Activated CD4-positive, alpha-beta T cell treated with anti-CD3 and anti-CD28 coated beads, Interleukin-2, amount 50 U/mL, for 16 hours (primary cell): ENCODE data around the gene SORBS1.
A peak's percentile ranks its signal among the peaks of the same experiment; 100 is the strongest.

ENCODE experiments used
- DNase-seq: peaks from one replicate; pipeline ENCODE4 v3.0.0-alpha.2; 2020

Gene SORBS1

DNA sequence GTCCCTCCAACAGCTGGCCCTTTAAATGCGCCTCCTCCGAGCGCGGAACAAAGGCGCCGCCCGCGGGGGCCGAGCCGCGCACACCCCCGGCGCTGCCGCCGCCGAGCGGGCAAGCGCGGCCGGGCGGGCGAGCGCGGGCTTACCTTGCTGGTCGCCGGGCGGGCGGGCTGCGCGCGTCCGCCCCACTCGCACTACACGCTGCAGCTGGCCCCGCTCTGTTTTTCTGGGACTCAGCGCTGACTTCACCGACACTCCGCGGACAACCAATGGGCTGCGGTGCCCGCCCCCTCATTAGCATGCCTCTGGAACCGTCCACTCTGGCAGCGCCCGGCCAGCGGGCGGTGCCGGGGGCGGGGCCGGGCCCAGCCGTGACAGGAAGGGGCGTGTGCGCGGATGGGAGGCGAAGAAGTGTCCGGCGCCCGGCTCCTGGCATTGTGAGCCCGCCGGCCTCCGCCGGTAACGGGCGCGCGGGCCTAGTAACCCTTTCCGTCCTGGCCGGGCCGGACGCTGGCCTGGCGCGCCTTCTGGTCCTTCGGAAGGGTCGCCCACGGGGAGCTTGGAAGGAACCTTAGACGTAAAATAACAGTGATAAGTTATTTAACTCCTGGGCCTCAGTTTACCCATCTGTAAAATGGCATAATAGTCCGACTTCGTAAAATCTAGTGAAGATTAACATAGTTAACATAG is at the start of gene SORBS1:
SORBS1 (minus strand) TSS at position 195 of the 687 bp plus-strand sequence. CDS start 120,236 bp downstream, outside the sequence.
- peak; percentile 92 for DNase-seq

DNA sequence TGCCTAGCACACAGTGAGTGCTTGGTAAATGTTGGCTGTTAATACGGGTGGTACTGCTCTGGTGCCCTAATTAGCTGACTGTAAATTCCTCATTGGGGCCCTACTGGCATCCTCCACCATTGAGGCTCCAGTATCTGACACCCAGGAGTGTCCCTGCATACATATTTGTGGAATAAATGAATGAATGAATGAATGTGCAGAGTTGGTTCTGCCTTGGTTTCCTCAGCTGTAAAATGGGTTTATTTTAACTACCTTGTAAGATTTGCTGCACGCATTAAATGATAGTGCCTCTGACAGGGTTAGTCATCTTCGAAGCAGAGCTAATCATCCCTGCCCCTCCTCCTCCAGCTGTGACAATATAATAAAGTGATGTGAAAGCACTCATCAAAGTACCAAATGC is 49.6 kb upstream of the SORBS1 start:
- DNase-seq: no peak

DNA sequence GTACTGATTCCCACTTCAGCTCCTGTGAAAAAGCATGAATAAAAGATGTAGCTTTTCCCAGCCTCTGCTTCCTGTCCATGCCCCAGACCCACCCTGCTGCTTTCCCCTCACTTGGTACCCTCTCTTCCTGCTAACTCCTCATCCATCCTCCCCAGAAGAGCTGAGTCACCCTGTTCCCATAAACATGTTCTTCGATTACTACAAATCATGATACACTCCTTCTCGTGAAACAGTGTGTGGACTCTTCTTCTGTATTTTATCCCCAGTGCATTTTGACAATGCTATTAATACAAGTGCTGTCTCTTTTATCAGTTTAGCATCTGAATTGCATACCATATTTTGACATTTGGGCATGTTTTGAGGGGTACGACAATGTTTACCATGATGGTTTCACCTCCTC is 45.8 kb upstream of the SORBS1 start:
- no peak for DNase-seq

DNA sequence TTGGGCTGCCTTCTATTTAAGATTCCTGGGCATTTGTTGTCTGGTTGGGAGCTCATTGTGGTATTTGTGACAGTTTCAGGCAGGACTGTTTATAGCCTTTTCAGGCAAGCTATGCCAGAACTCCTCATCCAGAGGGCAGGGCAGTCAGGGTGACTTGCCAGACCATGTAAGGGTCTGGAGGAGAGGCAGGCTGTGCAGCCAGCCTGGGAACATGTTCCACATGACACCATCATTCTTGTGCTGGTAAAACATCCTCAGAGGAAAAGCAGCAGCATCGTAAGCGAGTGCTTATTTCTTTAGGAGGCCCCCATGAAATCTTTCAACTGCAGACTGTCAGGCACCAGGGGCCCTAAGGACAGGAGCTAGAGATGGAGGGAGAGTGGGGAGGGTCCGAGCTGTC is 44.0 kb upstream of the SORBS1 start:
- DNase-seq: no peak

DNA sequence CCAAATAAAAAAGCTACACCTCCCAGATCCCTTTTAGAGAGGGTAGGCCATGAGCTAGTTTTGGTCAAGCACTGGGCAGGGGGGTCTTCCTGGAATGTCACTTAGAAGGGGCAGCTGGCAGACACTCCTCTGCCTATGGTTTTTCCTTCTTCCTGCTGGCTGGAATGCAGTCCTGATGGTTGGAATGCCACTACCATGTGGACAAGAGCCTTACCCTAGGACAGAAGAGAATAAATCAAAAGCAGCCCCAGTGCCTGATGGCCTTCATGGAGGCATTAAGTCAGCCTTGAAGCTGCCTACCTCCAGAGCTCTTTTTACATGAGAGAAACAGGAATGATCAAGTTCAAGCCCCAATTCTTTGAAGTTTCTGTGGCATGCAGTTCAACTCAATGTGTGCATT is 43.5 kb upstream of the SORBS1 start:
- no peak for DNase-seq

DNA sequence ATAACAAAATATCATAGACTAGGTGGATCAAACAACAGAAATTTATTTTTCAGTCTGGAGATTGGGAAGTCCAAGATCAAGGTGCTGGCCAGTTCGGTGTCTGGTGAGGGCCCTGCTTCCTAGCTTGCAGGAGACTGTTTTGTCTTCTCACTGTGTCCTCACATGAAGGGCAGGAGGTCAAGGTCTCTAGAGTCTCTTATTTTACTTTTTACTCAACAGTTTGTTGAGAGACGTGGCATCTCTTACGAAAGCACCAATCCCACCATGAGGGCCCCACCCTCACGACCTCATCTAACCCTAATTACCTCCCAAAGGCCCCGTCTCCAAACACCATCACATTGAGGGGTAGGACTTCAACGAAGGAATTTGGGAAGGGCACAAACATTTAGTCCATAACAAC is 41.2 kb upstream of the SORBS1 start:
- DNase-seq: no peak

DNA sequence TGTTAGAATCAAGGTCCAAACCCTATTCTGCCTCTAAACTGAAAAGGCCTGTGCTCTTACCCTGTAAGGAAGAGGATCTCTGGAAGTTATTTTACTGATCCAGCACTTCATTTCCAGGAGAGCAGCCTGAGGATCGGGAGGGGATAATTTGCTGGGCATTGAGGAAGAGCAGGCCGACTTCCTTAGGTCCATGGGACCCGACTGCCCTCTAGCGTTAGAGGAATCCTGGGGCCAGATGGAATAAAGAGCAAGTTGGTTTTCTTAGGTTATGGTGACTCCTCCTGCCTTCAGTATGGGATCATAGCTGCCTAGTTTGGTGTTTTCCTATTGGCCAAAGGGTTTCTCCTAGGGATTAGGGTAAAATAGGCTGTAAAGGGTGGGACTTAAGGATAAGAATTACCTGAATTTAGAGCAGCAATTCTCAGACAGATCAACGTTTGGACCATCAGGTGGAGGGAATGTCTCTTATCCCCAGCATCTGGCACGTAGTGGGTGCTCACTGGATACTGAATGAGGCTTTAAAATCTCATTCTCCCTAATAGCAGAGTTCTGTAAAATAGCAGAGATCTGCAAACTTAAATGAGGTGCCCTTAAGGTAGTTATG is 40.0 kb upstream of the SORBS1 start:
- DNase-seq: peak; percentile 59

DNA sequence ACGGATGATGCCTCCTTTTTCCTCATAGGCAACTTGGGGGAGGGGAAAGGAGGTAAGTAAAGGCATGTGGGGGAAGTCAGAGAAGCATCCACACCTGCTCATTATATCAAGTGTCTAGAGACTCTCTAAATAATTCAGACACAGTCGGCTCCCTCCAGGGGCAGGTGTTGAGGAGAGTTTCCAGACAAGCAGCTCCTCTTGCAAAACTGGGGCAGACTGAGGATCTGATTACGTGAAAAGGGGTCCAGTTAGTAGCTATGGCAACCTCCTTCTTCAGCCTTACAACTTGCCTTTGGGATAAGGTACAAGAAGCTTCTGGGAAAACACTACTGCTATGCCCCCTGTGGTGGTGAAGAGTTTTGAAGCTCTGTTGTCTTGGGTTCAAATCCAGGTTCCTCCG is 39.0 kb upstream of the SORBS1 start:
- DNase-seq: no peak

DNA sequence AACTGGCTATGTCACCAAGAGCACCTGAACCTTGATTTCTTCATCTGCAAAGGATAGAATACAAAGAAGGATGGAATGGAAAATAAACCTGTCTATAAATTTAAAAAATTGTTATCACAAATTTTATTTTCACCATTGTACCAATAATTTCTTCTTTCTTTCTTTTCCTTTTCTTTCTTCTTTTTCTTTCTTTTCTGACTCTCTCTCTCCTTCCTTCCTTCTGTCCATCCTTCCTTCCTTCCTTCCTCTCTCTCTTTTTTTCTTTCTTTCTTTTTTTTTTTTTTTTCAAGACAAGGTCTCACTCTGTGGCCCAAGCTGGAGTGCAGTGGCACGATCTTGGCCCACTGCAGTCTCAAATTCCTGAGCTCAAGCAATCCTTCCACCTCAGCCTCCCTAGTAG is 36.6 kb upstream of the SORBS1 start:
- DNase-seq: no peak

DNA sequence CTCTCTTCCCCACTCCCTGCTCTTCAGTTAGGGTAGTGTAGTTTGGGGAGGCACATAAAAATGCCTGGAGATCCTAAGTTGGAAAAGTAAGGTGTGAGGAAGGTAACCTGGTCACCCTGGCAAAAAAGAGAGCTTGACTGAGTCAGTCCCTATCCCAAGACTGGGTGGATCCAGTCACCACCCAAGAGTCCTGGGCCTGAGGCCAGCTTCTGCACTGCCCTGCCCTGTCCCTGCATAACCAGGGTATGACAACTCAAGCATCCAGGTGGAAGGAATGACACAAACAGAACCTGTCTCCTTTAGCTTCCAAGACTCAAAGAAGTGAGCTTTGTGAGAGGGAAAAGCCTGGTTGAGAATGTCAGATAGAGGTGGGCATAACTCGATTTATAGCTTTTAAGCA is 26.9 kb upstream of the SORBS1 start:
- DNase-seq: no peak

DNA sequence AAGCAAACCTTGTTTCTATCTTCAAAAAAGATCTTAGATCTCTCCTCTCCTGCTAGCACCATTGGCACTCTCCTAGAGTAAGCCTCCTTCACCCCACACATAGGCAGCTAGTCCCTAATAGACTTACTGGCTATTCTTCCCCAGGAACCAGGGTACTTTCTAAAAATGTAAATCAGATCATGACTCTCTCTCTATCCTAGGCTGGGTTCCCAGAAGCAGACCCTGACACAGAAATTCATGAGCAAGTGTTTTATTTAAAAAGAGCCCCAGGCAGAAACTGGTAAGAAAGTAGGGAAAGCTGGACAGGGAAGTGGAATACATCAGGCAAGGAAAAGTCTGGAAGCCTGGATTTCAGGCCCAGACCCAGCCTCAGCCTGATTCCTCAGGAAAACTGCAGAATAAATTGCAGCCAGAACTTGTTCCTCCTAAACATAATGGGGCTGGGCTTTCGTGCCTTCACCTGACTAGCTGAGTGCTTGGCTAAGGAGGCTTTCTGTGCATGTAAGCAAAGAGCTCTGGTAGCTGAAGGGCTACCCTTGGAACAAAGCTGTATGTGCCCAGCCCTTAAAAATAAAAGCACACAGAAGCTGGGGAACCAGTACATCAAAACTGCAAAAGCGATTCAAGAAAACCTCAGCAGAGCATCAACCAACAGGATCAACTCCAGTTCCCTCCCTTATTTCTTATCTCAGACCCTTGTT is 18.8 kb upstream of the SORBS1 start:
- DNase-seq: no peak

DNA sequence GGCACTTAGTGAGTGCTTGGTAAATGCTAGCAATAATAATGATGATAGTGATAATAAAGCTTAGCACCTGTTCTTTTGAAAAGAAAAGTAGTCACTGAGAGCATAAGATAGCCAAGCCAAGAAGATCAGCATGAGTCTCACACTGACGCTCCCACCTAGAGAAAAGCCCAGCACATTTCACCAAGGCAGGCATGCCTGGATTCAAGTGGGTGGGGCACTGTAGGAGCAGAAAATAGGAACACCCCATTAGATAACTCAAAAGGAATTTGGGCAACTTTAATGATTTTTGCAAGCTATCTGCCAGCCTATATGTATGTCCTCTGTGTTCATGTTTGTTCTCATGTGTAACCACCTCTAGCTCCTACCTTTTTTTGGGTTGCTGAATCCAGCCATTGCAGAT is 18.1 kb upstream of the SORBS1 start:
- DNase-seq: no peak

DNA sequence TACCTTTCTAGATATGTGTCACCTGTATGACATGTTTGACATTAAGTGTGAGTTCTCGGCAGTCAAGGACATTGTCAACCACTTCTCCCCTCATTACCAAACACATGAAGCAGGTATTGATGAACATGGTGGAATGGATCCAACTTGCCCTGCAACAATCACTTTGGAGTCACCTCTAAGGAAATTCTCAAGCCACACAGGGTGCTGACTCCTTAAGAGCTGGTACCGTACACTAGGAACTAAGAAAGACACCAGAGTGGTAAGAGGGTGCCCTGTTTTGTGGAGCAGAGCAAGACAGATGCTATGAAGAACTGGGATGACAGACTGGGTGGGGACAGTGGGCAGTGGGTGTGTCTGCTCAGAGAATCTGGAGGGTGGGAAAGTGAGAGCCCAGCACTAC is 17.4 kb upstream of the SORBS1 start:
- DNase-seq: no peak

DNA sequence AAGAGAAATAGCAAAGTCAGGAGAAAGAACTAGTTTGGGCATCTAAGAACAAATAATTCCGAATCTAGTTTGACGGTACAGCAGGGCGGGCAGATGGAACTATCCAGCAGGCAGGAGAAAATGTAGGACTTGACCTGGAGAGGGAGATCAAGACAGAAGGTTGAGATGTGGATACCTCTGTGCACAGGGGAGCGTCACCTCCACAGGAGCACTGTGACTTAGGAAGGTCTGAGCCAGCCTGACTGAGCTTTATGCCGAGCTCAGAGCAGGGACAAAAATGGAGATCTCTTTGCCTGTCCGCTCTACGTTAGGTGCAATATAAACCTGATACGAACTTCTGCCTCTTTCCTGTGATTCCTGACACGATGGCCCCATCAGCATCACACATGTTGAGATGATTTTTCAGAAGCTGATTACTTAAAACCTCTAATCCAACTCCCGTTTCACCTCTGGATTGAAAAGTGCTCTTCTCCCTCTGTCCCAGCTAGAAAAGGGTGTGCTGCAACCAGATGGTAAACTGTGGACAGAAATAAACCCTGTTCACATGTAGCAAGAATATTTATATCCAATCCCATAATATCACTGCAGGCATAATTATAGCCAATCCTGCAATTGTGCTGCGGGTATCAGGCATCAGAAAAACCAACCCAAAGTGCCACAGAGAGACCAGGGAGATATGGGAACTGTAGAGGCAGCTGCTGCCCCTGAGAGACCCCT is 13.6 kb upstream of the SORBS1 start:
- no peak for DNase-seq

DNA sequence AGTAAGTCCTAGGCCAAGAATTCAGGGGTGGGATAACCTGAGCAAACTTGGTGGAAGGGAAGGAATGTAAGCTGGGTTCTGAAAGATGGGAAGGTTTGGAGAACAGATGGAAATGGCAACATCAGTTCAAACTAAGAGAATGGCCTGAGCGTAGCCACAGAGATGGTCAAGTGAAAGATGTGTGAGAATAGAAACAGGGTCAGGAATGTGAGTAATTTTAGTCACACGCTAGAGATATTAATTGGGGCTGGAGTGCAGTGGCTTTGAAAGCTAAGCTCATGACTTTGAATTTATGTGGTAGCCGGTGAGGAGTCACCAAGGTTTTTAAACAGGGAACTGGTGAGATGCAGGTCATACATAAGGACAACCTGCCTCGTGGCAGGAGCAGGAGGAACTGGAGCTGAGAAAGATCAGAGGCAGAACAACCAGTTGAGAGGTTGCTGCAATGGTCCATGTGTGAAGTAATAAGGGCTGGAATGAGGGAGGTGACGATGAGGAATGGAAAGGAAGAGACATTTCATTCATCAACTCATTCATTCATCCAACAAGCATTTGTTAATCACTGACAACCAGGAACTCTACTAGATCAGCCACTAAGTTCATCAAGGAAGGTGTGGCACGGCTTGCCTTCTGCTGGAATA is 12.9 kb upstream of the SORBS1 start:
- no peak for DNase-seq

DNA sequence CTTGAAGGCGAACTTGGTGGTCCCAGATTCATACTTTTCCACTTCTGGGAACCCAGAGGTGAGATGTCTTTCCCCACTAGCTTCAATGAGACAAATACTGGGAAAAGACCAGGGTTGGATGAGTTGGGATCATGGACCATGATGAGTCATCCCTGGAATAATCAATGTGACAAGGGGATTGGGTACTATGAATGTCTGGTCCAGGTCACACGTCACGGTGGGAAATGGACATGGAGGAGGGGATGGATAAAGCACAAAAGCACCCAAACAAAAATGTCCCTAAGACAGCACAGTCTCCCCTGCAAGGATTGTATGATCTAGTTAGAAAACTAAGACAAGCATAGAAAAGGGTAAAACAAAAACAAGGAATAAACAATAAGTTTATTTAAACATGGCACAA is 12.4 kb upstream of the SORBS1 start:
- DNase-seq: no peak

DNA sequence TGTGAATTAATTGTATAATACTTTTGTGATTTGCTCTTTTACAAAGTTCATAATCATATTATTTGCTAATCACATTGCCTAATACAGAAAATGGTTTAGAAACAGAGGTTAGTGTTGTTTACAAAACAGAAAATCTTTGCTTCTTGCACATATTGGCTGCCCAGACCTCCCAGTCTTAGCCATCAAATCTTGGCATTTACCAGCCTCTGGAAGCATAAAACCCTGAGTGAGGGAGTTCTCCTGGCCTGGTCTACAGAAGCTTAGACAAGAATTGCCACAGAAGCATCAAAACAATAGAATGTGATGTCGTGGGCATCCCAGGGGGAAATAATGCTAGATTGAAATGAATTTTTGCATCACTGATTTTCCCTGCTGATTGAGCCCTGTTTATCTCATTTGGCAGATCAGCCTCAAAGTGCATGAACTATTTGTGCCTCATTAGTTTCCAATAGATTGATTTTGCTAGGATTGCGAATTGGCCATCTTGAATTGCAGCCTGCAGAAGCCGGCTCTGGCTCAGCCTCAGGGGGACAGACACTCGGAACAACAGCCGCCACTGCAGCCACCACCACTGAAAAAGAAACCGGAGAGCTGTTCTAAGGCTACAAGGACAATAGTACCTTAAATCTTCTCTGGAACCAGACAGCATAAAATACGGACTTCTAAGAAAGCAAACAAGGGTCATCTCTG is 11.1 kb upstream of the SORBS1 start:
- no peak for DNase-seq

DNA sequence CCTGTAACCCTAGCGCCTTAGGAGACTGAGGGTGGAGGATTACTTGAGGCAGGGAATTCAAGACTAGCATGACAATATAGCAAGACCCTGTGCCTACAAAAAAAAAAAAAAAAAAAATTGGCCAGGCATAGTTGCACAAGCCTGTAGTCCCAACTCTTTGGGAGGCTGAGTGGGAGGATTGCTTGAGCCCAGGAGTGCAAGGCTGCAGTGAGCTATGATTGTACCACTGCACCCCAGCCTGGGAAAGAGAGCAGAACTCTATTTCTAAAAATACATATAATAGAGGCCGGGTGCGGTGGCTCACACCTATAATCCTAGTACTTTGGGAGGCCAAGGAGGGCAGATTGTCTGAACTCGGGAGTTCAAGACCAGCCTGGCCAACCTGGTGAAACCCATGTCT is 10.2 kb upstream of the SORBS1 start:
- no peak for DNase-seq

DNA sequence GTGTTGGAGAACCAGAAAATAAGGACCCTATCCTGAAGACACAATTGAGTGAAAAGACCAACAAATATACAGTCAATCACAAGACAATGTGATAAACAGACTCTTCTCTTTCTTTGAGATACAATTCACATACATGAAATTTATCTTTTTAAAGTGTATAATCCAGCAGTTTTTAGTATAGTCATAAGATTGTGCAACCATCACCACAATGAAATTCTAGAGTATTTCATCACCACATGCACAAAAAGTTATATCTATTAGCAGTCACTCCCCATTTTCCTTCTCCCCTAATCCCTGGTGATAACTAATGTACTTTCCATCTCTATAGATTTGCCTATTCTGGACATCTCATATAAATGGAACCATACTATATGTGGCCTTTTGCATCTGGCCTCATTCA is 8.2 kb upstream of the SORBS1 start:
- DNase-seq: no peak

DNA sequence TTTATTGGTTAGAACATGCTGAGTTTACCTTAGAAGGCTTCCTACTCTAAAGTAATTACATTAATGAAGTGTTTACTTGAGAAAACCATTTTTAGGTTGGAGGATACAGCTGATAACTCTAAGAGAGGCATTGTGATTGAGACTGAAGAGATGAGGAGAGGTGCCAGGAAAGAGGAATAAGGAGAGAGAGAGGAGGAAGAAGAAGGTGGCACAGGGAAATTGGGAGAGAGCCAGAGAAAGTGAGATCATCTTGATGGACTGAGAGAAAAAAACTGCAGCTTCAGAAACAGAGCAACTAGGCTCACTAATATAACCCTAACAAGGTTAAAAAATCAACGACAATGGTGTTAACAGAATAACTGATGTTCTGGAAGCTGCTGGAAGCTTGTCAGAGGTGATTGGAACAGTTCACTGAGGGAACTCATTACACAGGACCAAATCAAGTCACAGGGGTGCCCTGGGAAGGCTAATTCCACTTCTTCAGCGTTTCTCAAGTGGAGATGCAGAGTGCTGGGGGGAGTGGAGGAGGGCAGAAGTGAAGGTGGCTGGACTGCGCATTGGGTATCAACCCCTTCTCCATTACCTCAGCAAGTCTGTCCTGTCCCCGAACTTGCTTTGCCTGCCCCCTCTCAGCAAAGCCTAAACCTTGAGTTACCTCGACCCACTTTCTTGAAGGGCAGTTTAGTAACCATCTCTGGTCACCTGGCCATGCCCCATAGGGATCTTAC is 6.9 kb upstream of the SORBS1 start:
- DNase-seq: no peak

DNA sequence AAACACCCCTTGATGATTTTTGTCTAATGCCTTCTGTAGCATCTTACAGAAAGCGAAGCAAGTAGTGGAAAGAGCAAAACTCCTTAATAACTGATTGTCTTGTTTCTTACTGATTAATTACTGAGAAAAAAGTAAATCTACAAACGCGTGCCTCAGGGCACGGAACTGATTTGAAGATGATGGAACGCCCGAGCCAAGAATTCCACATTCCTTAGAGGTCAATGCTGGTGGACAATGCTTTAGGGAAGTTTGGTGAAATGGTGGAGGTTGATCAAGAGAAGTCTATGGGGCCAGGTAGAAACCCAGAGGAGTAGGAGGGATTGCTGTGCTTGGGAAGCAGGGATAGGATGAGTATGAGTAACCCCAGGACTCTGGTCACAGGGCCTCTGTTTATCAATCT is 5.0 kb upstream of the SORBS1 start:
- DNase-seq: no peak

DNA sequence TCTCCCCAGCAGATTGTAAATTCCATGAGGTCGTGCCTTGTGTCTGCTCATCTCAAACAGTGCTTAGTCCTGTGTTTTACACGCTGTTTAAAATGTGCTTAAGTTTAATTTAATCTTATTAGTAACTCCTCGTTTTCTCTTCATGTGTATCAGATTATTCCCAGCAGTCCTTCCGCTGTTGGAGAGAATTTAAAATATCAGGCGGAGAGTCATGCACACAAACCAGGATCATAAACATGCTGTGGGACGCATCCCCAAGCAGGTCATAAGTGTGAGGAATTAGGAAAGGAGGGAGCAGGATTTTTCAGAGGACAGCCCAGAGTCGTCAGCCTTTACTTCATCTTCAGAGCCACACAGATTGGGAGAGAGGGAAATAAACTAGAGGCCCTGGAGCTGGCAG is 4.2 kb upstream of the SORBS1 start:
- no peak for DNase-seq
